ENCODE measurements around the gene RAB6B. TPM values are rescaled to one million over a fixed set of nuclear protein-coding genes. Genes with fewer than 3 reads are reported as not detected.

RAB6B gene
- total and polyA plus RNA-seq, 2 of the 4 experiments (the other 2 are of a cell fraction): 0.18 to 1.2 TPM

GRCh38 chr3:133840767-133841166 lies 54.9 kb downstream of the RAB6B start:
- no peak for ATAC-seq (ENCODE audit: low read depth)
- H2BK20ac ChIP-seq (ENCODE audit: low read depth, low read length): no peak overlapping the region
- no peak overlapping the region for H3K4me3 ChIP-seq (ENCODE audit: insufficient read depth, low read depth, low read length)
- H3K79me1 ChIP-seq (ENCODE audit: low read depth in 1 of 2, low read length in 2 of 2): no peaks in the 10 kb centered on the region
- H3K9me3 ChIP-seq (ENCODE audit: control insufficient read depth, insufficient read depth, low read length): no peaks in the 10 kb centered on the region
- WGBS, 2 experiments (ENCODE audit: extremely low coverage in 2 of 2, insufficient read length in 1 of 2): no CpG with 5 or more reads among the region's 6 CpGs
- H2AK9ac ChIP-seq (replicated peaks; ENCODE audit: low read depth, low read length, poor library complexity): no peak overlapping the region
- H3K36me3 ChIP-seq (ENCODE audit: control insufficient read depth, insufficient read depth, low read length): no peaks in the 10 kb centered on the region
- dilution Hi-C loops (cut with HindIII; ENCODE audit: low sequenced_read_pairs, unreplicated experiment): no loop called here
- H3K18ac ChIP-seq (ENCODE audit: low read depth, low read length): no peak overlapping the region
- H2AFZ ChIP-seq (replicated peaks; ENCODE audit: low read length, poor library complexity): no peak overlapping the region
- intact Hi-C loops (cut with micrococcal nuclease): no loop called here
- H3K4ac ChIP-seq (ENCODE audit: low read depth, low read length): no peak overlapping the region
- H4K20me1 ChIP-seq (ENCODE audit: insufficient read depth, low read length): no peaks in the 10 kb centered on the region; the same call in 1 of the 2 replicates
- no peak overlapping the region for H3K56ac ChIP-seq (ENCODE audit: extremely low read depth, insufficient read depth, low read length)
- no peak overlapping the region for H2BK5ac ChIP-seq (ENCODE audit: low read depth, low read length, poor library complexity, severe bottlenecking)
- no peak overlapping the region for H3K27ac ChIP-seq (ENCODE audit: insufficient read depth, low read length)
- no peak overlapping the region for H4K5ac ChIP-seq (ENCODE audit: low read depth, low read length)
- H2BK120ac ChIP-seq (ENCODE audit: low read depth, low read length): no peak overlapping the region
- in situ Hi-C loops (cut with MboI; ENCODE audit: low sequenced_read_pairs): no loop called here
- no peak overlapping the region for H3K4me2 ChIP-seq (ENCODE audit: low read depth, low read length)
- H2BK15ac ChIP-seq (ENCODE audit: low read depth, low read length): no peak overlapping the region
- TF ChIP-seq MAZ (IDR thresholded peaks at IDR 0.05; ENCODE audit: borderline replicate concordance, low read depth, low read length): no peak
- TF ChIP-seq FOS (IDR thresholded peaks at IDR 0.05; ENCODE audit: low read depth, low read length): no peak
- TF ChIP-seq, protein P1, sequence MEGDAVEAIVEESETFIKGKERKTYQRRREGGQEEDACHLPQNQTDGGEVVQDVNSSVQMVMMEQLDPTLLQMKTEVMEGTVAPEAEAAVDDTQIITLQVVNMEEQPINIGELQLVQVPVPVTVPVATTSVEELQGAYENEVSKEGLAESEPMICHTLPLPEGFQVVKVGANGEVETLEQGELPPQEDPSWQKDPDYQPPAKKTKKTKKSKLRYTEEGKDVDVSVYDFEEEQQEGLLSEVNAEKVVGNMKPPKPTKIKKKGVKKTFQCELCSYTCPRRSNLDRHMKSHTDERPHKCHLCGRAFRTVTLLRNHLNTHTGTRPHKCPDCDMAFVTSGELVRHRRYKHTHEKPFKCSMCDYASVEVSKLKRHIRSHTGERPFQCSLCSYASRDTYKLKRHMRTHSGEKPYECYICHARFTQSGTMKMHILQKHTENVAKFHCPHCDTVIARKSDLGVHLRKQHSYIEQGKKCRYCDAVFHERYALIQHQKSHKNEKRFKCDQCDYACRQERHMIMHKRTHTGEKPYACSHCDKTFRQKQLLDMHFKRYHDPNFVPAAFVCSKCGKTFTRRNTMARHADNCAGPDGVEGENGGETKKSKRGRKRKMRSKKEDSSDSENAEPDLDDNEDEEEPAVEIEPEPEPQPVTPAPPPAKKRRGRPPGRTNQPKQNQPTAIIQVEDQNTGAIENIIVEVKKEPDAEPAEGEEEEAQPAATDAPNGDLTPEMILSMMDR (conservative IDR thresholded peaks at IDR 0.05; ENCODE audit: low read depth, low read length): no peak
- TF ChIP-seq RAD21 (IDR thresholded peaks at IDR 0.05; ENCODE audit: low read length): no peak
- no peak for TF ChIP-seq MAFK (IDR thresholded peaks at IDR 0.05; ENCODE audit: low read depth, low read length)
- no peak for TF ChIP-seq NFE2L2 (IDR thresholded peaks at IDR 0.05; ENCODE audit: low read depth, low read length)
- no peak for TF ChIP-seq SMC3 (IDR thresholded peaks at IDR 0.05; ENCODE audit: low read depth, low read length)
- TF ChIP-seq, protein P2, sequence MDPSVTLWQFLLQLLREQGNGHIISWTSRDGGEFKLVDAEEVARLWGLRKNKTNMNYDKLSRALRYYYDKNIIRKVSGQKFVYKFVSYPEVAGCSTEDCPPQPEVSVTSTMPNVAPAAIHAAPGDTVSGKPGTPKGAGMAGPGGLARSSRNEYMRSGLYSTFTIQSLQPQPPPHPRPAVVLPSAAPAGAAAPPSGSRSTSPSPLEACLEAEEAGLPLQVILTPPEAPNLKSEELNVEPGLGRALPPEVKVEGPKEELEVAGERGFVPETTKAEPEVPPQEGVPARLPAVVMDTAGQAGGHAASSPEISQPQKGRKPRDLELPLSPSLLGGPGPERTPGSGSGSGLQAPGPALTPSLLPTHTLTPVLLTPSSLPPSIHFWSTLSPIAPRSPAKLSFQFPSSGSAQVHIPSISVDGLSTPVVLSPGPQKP (IDR thresholded peaks at IDR 0.05; ENCODE audit: borderline replicate concordance, low read depth, low read length): no peak
- TF ChIP-seq CHD1 (IDR thresholded peaks at IDR 0.05; ENCODE audit: low read depth, low read length): no peak
- TF ChIP-seq, protein P3, sequence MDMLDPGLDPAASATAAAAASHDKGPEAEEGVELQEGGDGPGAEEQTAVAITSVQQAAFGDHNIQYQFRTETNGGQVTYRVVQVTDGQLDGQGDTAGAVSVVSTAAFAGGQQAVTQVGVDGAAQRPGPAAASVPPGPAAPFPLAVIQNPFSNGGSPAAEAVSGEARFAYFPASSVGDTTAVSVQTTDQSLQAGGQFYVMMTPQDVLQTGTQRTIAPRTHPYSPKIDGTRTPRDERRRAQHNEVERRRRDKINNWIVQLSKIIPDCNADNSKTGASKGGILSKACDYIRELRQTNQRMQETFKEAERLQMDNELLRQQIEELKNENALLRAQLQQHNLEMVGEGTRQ (IDR thresholded peaks at IDR 0.05; ENCODE audit: low read depth, low read length): no peak
- no peak for TF ChIP-seq MXI1 (IDR thresholded peaks at IDR 0.05; ENCODE audit: borderline replicate concordance, low read depth, low read length)
- TF ChIP-seq RFX5 (IDR thresholded peaks at IDR 0.05; ENCODE audit: low read depth, low read length): no peak
- no peak for TF ChIP-seq RCOR1 (IDR thresholded peaks at IDR 0.05; ENCODE audit: insufficient replicate concordance, low read length)
- TF ChIP-seq CEBPB (IDR thresholded peaks at IDR 0.05; ENCODE audit: low read depth, low read length): no peak
- no peak for TF ChIP-seq POLR2A (IDR thresholded peaks at IDR 0.05; ENCODE audit: low read depth, low read length)
- no peak for TF ChIP-seq BHLHE40 (IDR thresholded peaks at IDR 0.05; ENCODE audit: low read depth, low read length)
- POLR2A ChIA-PET (ENCODE audit: unreplicated experiment): no interaction called here
- no peak overlapping the region for H3K14ac ChIP-seq (replicated peaks; ENCODE audit: low read depth, low read length)
- CTCF ChIA-PET: no interaction called here
- no peak overlapping the region for H2AK5ac ChIP-seq (ENCODE audit: low read depth, low read length)
- H3K27me3 ChIP-seq (ENCODE audit: control insufficient read depth, insufficient read depth, low read length): peaks cover 4% of the 10 kb centered on the region; the same call in 1 of the 2 replicates
- DNase-seq: no peak
- H3K4me1 ChIP-seq (ENCODE audit: control insufficient read depth, insufficient read depth, low read length): no peaks in the 10 kb centered on the region; the same call in 1 of the 2 replicates
- H3K9me1 ChIP-seq (ENCODE audit: insufficient read depth, low read length): no peaks in the 10 kb centered on the region
- no peak overlapping the region for H3K9ac ChIP-seq (ENCODE audit: low read depth, low read length)
- no peak overlapping the region for H4K8ac ChIP-seq (ENCODE audit: low read depth in 2 of 2, low read length in 2 of 2)
- H4K91ac ChIP-seq (ENCODE audit: insufficient read depth, low read depth, low read length): no peak overlapping the region
- H3K23ac ChIP-seq (ENCODE audit: low read depth, low read length): no peak overlapping the region
- no TSS peak for BruUV-seq (replicated peaks)
